GM12891 (cell line): ENCODE measurements around the gene ZNF154.

ENCODE experiments used
- POLR2A ChIP-seq: IDR thresholded peaks from 2 replicates; pipeline ENCODE4 v1.6.1; 2011; ENCODE audit warnings: low read depth, low read length, control low read depth
- TAF1 ChIP-seq: IDR thresholded peaks from 2 replicates; pipeline ENCODE4 v1.6.1; 2011; ENCODE audit warnings: low read depth, low read length, control low read depth

DNA sequence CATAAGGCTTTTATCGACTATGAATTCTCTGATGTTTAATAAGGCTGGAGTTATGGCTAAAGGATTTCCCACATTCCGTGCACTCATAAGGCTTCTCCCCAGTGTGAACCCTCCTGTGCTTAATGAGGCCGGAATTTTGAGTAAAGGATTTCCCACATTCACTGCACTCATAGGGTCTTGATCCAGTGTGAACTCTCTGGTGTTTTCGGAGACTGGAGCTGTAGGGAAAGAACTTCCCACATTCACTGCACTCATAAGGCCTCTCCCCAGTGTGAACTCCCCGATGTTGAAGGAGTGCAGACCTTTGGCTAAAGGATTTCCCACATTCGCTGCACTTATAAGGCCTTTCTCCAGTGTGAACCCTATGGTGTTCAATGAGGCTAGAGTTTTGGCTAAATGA lies 7.4 kb downstream of the ZNF154 start:
- TF ChIP-seq TAF1 = no peak
- no peak for TF ChIP-seq POLR2A
